ENCODE measurements around the gene MRPL22.
"Not testable (repeated sequence)": the region's sequence is repeated elsewhere in the genome, so short reads cannot be mapped to it uniquely, and the experiment has no call there.

The MRPL22 gene

DNA sequence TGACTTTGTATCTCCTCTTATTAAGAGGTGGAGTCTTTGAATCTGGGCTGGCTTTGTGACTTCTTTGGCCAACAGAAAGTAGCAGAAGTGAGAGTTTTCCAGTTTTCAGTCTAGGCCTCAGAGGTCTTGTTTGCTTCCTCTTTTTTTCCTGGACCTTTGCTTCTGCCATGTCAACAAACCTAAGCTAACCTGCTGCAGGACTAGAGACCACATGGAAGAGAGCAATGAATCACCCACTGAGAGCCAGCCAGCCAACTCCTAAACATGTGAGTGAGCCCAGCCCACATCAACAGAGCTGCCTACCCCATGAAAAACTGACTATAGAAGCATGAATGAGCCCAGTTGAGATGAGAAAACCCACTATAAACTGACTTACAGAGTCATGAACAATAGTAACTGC, 29.9 kb downstream of the MRPL22 start:
- no peak overlapping the region for H3K4me3 ChIP-seq (ENCODE audit: low read depth in 1 of 2, low read length in 2 of 2)
- H3K4me1 ChIP-seq (ENCODE audit: control insufficient read depth in 1 of 2, insufficient read depth in 2 of 2, low read length in 2 of 2) = no peaks in the 10 kb centered on the region
- H3K36me3 ChIP-seq (ENCODE audit: control insufficient read depth in 1 of 2, insufficient read depth in 2 of 2, low read length in 2 of 2) = peaks cover 15 to 26% of the 10 kb centered on the region in 2 donors
- no peaks in the 10 kb centered on the region for H3K9me3 ChIP-seq (ENCODE audit: control insufficient read depth in 1 of 2, low read length in 2 of 2)
- H3K27ac ChIP-seq (ENCODE audit: low read length) = no peak overlapping the region
- no peaks in the 10 kb centered on the region for H3K27me3 ChIP-seq (ENCODE audit: low read depth, low read length)

DNA sequence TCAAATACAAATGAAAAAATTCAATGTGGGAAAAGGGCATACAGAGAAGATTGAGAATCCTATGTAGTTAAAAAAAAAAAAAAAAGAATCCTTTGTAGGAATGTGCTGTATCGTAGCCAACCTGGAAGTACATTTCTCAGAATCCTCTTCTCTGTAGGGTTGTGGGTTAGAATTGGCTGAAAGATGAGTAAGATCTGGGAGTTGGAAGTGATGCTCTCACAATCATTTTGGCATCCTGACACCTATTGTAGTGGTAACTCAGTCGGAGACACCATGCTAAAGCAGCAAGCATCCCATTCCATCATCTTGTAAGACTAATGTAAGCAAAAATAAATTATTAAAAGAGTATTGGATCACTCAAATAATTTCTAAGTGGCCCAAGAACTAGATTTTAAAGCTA, 30.6 kb downstream of the MRPL22 start:
- no peaks in the 10 kb centered on the region for H3K9me3 ChIP-seq (ENCODE audit: control insufficient read depth in 1 of 2, low read length in 2 of 2)
- no peaks in the 10 kb centered on the region for H3K27me3 ChIP-seq (ENCODE audit: low read depth, low read length)
- H3K36me3 ChIP-seq (ENCODE audit: control insufficient read depth in 1 of 2, insufficient read depth in 2 of 2, low read length in 2 of 2) = peaks cover 10 to 19% of the 10 kb centered on the region in 2 donors
- no peaks in the 10 kb centered on the region for H3K4me1 ChIP-seq (ENCODE audit: control insufficient read depth in 1 of 2, insufficient read depth in 2 of 2, low read length in 2 of 2)
- no peak overlapping the region for H3K27ac ChIP-seq (ENCODE audit: low read length)
- no peak overlapping the region for H3K4me3 ChIP-seq (ENCODE audit: low read depth in 1 of 2, low read length in 2 of 2)

DNA sequence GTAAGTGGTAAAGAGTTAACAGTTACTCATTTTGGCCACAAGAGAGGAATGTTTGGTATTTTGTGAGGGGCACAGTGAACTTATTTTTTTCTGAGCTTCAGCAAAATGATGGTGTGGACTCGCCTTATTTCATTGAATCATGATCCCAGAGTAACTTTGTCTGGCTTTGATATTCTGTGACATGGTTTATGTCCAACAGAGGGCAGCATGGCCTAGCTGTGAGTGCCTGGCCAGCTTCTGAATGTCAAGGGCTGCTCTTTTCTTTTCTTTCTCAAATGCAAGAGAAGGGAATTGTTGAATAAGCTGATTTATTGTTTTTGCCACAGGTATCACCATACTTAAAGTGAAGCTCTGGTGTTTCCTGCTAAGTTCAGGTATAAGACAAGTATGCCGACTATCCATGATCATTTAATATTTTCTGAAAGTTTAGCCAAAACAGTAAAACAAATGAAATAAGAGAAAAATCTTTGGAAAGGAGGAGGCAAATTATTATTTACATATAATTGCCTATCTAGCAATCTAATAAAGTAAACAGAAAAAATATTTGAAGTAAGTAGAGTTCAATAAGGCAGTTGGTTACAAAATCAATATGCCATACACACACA, 31.7 kb downstream of the MRPL22 start:
- H3K9me3 ChIP-seq (ENCODE audit: control insufficient read depth in 1 of 2, low read length in 2 of 2) = no peaks in the 10 kb centered on the region
- no peaks in the 10 kb centered on the region for H3K27me3 ChIP-seq (ENCODE audit: low read depth, low read length)
- H3K36me3 ChIP-seq (ENCODE audit: control insufficient read depth in 1 of 2, insufficient read depth in 2 of 2, low read length in 2 of 2) = peaks cover 4 to 9% of the 10 kb centered on the region in 2 donors
- no peak overlapping the region for H3K27ac ChIP-seq (ENCODE audit: low read length)
- no peaks in the 10 kb centered on the region for H3K4me1 ChIP-seq (ENCODE audit: control insufficient read depth in 1 of 2, insufficient read depth in 2 of 2, low read length in 2 of 2)
- no peak overlapping the region for H3K4me3 ChIP-seq (ENCODE audit: low read depth in 1 of 2, low read length in 2 of 2)

DNA sequence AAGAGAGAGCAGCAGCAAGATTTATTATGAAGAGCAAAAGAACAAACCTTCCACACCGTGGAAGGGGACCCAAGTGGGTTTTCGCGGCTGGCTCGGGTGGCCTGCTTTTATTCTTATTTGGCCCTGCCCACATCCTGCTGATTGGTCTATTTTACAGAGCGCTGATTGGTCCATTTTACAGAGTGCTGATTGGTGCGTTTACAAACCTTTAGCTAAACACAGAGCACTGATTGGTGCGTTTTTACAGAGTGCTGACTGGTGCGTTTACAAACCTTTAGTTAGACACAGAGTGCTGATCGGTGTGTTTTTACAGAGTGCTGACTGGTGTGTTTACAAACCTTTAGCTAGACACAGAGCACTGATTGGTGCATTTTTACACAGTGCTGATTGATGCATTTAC, 35.2 kb downstream of the MRPL22 start:
- H3K4me3 ChIP-seq (ENCODE audit: low read depth in 1 of 2, low read length in 2 of 2); H3K27ac ChIP-seq (ENCODE audit: low read length); H3K9me3 ChIP-seq (ENCODE audit: control insufficient read depth in 1 of 2, low read length in 2 of 2); H3K4me1 ChIP-seq (ENCODE audit: control insufficient read depth in 1 of 2, insufficient read depth in 2 of 2, low read length in 2 of 2); H3K36me3 ChIP-seq (ENCODE audit: control insufficient read depth in 1 of 2, insufficient read depth in 2 of 2, low read length in 2 of 2); H3K27me3 ChIP-seq (ENCODE audit: low read depth, low read length): not testable (repeated sequence)

DNA sequence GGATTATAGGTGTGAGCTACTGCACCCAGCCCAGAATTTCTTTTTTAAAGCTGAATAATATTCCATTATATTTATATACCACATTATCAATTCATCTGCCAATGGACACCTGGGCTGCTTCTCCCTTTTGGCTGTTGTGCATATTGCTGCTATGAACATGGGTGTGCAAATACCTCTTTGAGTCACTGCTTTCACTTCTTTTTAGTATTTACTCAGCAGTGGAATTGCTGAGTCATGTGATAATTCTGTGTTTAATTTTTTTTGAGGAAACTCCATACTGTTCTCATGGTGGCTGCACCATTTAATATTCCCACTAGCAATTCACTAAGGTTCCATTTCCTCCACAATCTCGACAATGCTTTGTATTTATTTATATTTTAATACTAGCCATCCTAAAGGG, 36.5 kb downstream of the MRPL22 start:
- Histone ChIP-seq H3K36me3 (ENCODE audit: control insufficient read depth in 1 of 2, insufficient read depth in 2 of 2, low read length in 2 of 2) (no peaks in the 10 kb centered on the region), H3K4me3 (ENCODE audit: low read depth in 1 of 2, low read length in 2 of 2) (no peak overlapping the region), H3K27me3 (ENCODE audit: low read depth, low read length) (no peaks in the 10 kb centered on the region), H3K4me1 (ENCODE audit: control insufficient read depth in 1 of 2, insufficient read depth in 2 of 2, low read length in 2 of 2) (no peaks in the 10 kb centered on the region), H3K27ac (ENCODE audit: low read length) (no peak overlapping the region), H3K9me3 (ENCODE audit: control insufficient read depth in 1 of 2, low read length in 2 of 2) (no peaks in the 10 kb centered on the region)

DNA sequence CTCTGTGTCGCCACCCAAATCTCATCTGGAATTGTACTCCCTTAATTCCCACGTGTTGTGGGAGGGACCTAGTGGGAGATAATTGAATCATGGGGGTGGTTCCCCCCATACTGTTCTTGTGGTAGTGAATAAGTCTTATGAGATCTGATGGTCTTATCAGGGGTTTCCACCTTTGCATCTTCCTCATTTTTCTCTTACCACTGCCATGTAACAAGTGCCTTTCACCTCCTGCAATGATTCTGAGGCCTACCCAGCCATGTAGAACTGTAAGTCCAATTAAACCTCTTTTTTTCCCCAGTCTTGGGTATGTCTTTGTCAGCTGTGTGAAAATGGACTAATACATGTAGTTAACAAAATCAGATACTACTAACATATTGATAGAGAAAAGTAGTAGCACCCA, 37.4 kb downstream of the MRPL22 start:
- not testable (repeated sequence) for H3K27ac ChIP-seq (ENCODE audit: low read length); H3K4me1 ChIP-seq (ENCODE audit: control insufficient read depth in 1 of 2, insufficient read depth in 2 of 2, low read length in 2 of 2); H3K4me3 ChIP-seq (ENCODE audit: low read depth in 1 of 2, low read length in 2 of 2); H3K9me3 ChIP-seq (ENCODE audit: control insufficient read depth in 1 of 2, low read length in 2 of 2); H3K27me3 ChIP-seq (ENCODE audit: low read depth, low read length); H3K36me3 ChIP-seq (ENCODE audit: control insufficient read depth in 1 of 2, insufficient read depth in 2 of 2, low read length in 2 of 2)

DNA sequence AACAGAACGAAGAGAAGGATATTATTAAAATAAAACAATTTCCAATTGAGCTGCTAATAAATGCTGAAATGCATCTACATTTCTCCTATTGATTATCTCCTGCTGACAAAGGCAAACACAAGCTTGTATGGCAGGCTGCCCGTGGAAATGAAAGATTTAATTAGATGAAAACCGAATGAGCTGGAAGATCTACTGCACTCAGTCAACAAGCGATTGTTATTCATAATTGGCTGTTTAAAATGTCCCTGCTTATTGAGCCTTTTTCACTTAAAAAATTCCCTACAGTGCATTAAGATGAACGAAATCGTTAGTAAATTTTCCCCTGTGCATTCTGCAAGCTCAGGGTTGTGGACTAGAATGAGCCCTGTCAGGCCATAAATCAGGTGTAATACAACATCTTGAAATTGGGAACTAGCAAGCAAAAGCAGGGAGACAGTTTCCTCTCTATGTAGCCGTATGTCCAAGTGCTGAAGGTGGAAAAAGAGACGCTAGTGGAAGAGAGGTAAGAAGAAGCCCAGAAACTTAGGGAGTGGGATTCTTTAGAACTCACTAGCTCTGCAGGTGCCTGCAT, 44.2 kb downstream of the MRPL22 start:
- Histone ChIP-seq H3K9me3 (ENCODE audit: control insufficient read depth in 1 of 2, low read length in 2 of 2) (no peaks in the 10 kb centered on the region), H3K4me1 (ENCODE audit: control insufficient read depth in 1 of 2, insufficient read depth in 2 of 2, low read length in 2 of 2) (no peaks in the 10 kb centered on the region), H3K27ac (ENCODE audit: low read length) (no peak overlapping the region), H3K36me3 (ENCODE audit: control insufficient read depth in 1 of 2, insufficient read depth in 2 of 2, low read length in 2 of 2) (no peaks in the 10 kb centered on the region), H3K4me3 (ENCODE audit: low read depth in 1 of 2, low read length in 2 of 2) (no peak overlapping the region), H3K27me3 (ENCODE audit: low read depth, low read length) (no peaks in the 10 kb centered on the region)

DNA sequence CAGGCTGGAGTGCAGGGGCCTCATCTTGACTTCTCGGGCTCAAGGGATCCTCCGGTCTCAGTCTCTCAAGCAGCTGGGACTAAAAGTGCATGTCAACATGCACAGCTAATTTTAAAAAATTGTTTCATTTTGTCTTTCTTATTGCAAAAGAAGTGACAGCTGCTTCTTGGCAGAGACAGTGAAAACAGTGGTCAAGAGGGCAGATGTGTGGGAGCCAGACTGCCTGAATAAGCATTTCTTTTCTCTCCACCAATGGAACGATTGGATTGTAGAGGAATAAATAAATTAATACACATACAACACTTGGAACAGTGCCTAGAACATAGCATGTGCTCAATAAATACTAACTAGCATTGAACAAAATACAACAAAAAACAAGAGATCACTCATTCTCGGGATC, 45.3 kb downstream of the MRPL22 start:
- no peak overlapping the region for H3K27ac ChIP-seq (ENCODE audit: low read length)
- no peaks in the 10 kb centered on the region for H3K4me1 ChIP-seq (ENCODE audit: control insufficient read depth in 1 of 2, insufficient read depth in 2 of 2, low read length in 2 of 2)
- no peaks in the 10 kb centered on the region for H3K9me3 ChIP-seq (ENCODE audit: control insufficient read depth in 1 of 2, low read length in 2 of 2)
- no peaks in the 10 kb centered on the region for H3K27me3 ChIP-seq (ENCODE audit: low read depth, low read length)
- no peaks in the 10 kb centered on the region for H3K36me3 ChIP-seq (ENCODE audit: control insufficient read depth in 1 of 2, insufficient read depth in 2 of 2, low read length in 2 of 2)
- no peak overlapping the region for H3K4me3 ChIP-seq (ENCODE audit: low read depth in 1 of 2, low read length in 2 of 2)

GRCh38 chr5:154989626-154990025, 48.8 kb downstream of the MRPL22 start:
- Histone ChIP-seq H3K9me3 (ENCODE audit: control insufficient read depth in 1 of 2, low read length in 2 of 2) (no peaks in the 10 kb centered on the region), H3K27ac (ENCODE audit: low read length) (no peak overlapping the region), H3K27me3 (ENCODE audit: low read depth, low read length) (no peaks in the 10 kb centered on the region), H3K4me1 (ENCODE audit: control insufficient read depth in 1 of 2, insufficient read depth in 2 of 2, low read length in 2 of 2) (no peaks in the 10 kb centered on the region), H3K4me3 (ENCODE audit: low read depth in 1 of 2, low read length in 2 of 2) (no peak overlapping the region), H3K36me3 (ENCODE audit: control insufficient read depth in 1 of 2, insufficient read depth in 2 of 2, low read length in 2 of 2) (no peaks in the 10 kb centered on the region)

- Histone ChIP-seq H3K27me3 (ENCODE audit: low read depth, low read length) (no peaks in the 10 kb centered on the region), H3K27ac (ENCODE audit: low read length) (no peak overlapping the region), H3K36me3 (ENCODE audit: control insufficient read depth in 1 of 2, insufficient read depth in 2 of 2, low read length in 2 of 2) (no peaks in the 10 kb centered on the region), H3K4me1 (ENCODE audit: control insufficient read depth in 1 of 2, insufficient read depth in 2 of 2, low read length in 2 of 2) (no peaks in the 10 kb centered on the region), H3K9me3 (ENCODE audit: control insufficient read depth in 1 of 2, low read length in 2 of 2) (no peaks in the 10 kb centered on the region), H3K4me3 (ENCODE audit: low read depth in 1 of 2, low read length in 2 of 2) (no peak overlapping the region)
Measured at GRCh38 chr5:154993461-154993860, 52.6 kb downstream of the MRPL22 start.

- no peaks in the 10 kb centered on the region for H3K4me1 ChIP-seq (ENCODE audit: control insufficient read depth in 1 of 2, insufficient read depth in 2 of 2, low read length in 2 of 2)
- H3K36me3 ChIP-seq (ENCODE audit: control insufficient read depth in 1 of 2, insufficient read depth in 2 of 2, low read length in 2 of 2) = no peaks in the 10 kb centered on the region
- no peaks in the 10 kb centered on the region for H3K27me3 ChIP-seq (ENCODE audit: low read depth, low read length)
- no peak overlapping the region for H3K27ac ChIP-seq (ENCODE audit: low read length)
- no peak overlapping the region for H3K4me3 ChIP-seq (ENCODE audit: low read depth in 1 of 2, low read length in 2 of 2)
- H3K9me3 ChIP-seq (ENCODE audit: control insufficient read depth in 1 of 2, low read length in 2 of 2) = no peaks in the 10 kb centered on the region
Measured at GRCh38 chr5:154995679-154996078, 54.8 kb downstream of the MRPL22 start.

DNA sequence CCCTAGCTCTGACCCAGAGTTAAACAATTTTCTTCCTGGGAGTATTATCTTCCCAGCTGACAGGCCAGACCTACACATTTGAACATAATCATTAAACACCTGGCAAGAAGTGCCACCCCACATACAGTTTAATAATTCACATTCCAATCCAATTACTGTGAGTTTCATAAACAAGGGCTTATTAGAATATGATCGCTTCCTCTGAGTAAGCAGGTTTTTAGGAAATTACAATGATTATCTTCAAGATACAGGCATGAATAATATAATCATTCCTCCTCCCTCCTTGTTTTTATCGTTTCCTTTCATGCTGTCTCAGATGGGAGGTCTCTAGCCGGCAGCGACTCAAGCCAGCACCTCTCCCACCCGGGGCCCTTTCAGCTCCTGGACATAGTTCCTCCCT, 56.9 kb downstream of the MRPL22 start:
- Histone ChIP-seq H3K9me3 (ENCODE audit: control insufficient read depth in 1 of 2, low read length in 2 of 2) (no peaks in the 10 kb centered on the region), H3K27ac (ENCODE audit: low read length) (no peak overlapping the region), H3K4me1 (ENCODE audit: control insufficient read depth in 1 of 2, insufficient read depth in 2 of 2, low read length in 2 of 2) (no peaks in the 10 kb centered on the region), H3K4me3 (ENCODE audit: low read depth in 1 of 2, low read length in 2 of 2) (no peak overlapping the region), H3K36me3 (ENCODE audit: control insufficient read depth in 1 of 2, insufficient read depth in 2 of 2, low read length in 2 of 2) (no peaks in the 10 kb centered on the region), H3K27me3 (ENCODE audit: low read depth, low read length) (no peaks in the 10 kb centered on the region)
